Activated CD8-positive, alpha-beta memory T cell treated with anti-CD3 and anti-CD28 coated beads, Interleukin-2, amount 10 ng/mL, durations not matched to agents 7 days and 5 days (primary cell): ENCODE data around the gene ERC2. TPM values are rescaled to one million over a fixed set of nuclear protein-coding genes. Genes with fewer than 3 reads are reported as not detected.

Source experiments
- ATAC-seq: fragments of 150-1000 bp; cut with Tn5 transposase; one replicate; pipeline ENCODE4 v1.10.0; 2021; ENCODE audit warnings: moderate library complexity
- CTCF ChIA-PET: fragments of 350-600 bp; sonication (Branson Sonifier 250); formaldehyde crosslinking; loops from one replicate; lab custom pipeline; 2021; ENCODE audit warnings: antibody characterized with exemption; lab: Charles Lee
- DNase-seq: peaks from one replicate; pipeline ENCODE4 v3.0.0-alpha.2; 2020
- H3K27ac Mint-ChIP-seq: one replicate; pipeline ENCODE4 v1.8.0; 2021; ENCODE audit warnings: mild to moderate bottlenecking, mixed read lengths
- H3K27me3 Mint-ChIP-seq: one replicate; pipeline ENCODE4 v1.8.0; 2021; ENCODE audit warnings: mixed read lengths
- H3K36me3 Mint-ChIP-seq: one replicate; pipeline ENCODE4 v1.8.0; 2021; ENCODE audit warnings: mild to moderate bottlenecking, mixed read lengths
- H3K4me1 Mint-ChIP-seq: one replicate; pipeline ENCODE4 v1.8.0; 2021; ENCODE audit warnings: mixed read lengths
- H3K4me3 Mint-ChIP-seq: one replicate; pipeline ENCODE4 v1.8.0; 2021; ENCODE audit warnings: mild to moderate bottlenecking, moderate library complexity, mixed read lengths
- H3K9me3 Mint-ChIP-seq: one replicate; pipeline ENCODE4 v1.8.0; 2022; ENCODE audit warnings: low read depth, mixed read lengths
- total RNA-seq, 2 experiments: library from RNA; stranded (reverse); gene quantifications; one replicate each; pipeline ENCODE4 v1.2.3, GENCODE V29; 2021

Gene ERC2
- total RNA-seq, 2 experiments from 2014 or later = not detected

DNA sequence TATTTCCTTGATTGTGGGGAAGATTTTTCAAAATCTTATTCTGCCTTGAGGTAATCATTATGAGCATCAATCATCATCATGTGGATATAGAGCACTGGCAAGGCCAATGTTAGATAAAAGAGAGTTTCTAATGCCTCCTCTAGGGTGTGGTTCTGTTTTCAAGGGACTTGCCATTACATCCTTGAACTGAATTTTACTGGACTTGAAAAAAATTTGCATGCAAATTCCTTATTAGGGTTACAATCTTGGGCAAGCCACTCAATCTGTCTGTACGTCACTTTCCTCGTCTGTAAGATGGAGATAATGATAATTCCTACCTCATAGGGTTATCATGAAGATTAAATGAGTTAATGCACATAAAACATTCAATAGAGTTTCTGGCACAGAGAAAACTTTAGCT is 825.0 kb downstream of the ERC2 start:
- DNase-seq = no peak
- H3K4me1 Mint-ChIP-seq = no peaks in the 10 kb centered on the region
- H3K9me3 Mint-ChIP-seq = no peaks in the 10 kb centered on the region
- no peak overlapping the region for H3K4me3 Mint-ChIP-seq
- no peaks in the 10 kb centered on the region for H3K27me3 Mint-ChIP-seq
- ATAC-seq = no peak
- H3K36me3 Mint-ChIP-seq = no peaks in the 10 kb centered on the region
- CTCF ChIA-PET = no interaction called here
- H3K27ac Mint-ChIP-seq = no peak overlapping the region

GRCh38 chr3:55641964-55642363 is 826.3 kb downstream of the ERC2 start:
- no peaks in the 10 kb centered on the region for H3K27me3 Mint-ChIP-seq
- DNase-seq = no peak
- no peak overlapping the region for H3K4me3 Mint-ChIP-seq
- no peak for ATAC-seq
- no peaks in the 10 kb centered on the region for H3K4me1 Mint-ChIP-seq
- H3K36me3 Mint-ChIP-seq = no peaks in the 10 kb centered on the region
- no peak overlapping the region for H3K27ac Mint-ChIP-seq
- CTCF ChIA-PET = no interaction called here
- H3K9me3 Mint-ChIP-seq = no peaks in the 10 kb centered on the region

- Mint-ChIP-seq H3K36me3 (no peaks in the 10 kb centered on the region), H3K4me3 (no peak overlapping the region), H3K27ac (no peak overlapping the region), H3K27me3 (no peaks in the 10 kb centered on the region), H3K4me1 (no peaks in the 10 kb centered on the region), H3K9me3 (no peaks in the 10 kb centered on the region)
- DNase-seq = no peak
- ATAC-seq = no peak
- CTCF ChIA-PET = no interaction called here
These were observed 828.1 kb downstream of the ERC2 start for GRCh38 chr3:55639896-55640765.

DNA sequence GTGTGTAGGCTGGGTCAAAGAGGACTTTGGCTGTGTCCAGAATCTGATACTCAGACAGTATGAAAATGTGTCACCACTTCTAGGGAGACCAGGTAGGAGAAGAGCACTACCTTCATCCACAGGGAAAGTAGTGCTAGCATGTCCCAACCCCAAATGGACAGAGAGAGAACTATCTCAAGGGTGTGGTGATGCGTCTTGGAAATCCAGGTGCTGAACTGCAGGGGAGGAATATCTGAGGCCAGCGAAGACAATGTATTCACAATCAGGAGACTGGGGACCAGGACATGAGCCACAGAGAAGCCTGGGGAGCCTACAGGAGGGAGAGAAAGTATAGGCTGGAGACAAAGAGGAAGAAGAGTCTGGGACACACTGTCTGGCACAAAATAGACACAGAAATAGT is 829.1 kb downstream of the ERC2 start:
- Mint-ChIP-seq H3K36me3 (no peaks in the 10 kb centered on the region), H3K4me1 (no peaks in the 10 kb centered on the region), H3K27ac (no peak overlapping the region), H3K9me3 (no peaks in the 10 kb centered on the region), H3K27me3 (no peaks in the 10 kb centered on the region), H3K4me3 (no peak overlapping the region)
- DNase-seq (no peak), ATAC-seq (no peak)
- CTCF ChIA-PET = no interaction called here

GRCh38 chr3:55637906-55638638 is 830.2 kb downstream of the ERC2 start:
- ATAC-seq (no peak), DNase-seq (no peak)
- no peaks in the 10 kb centered on the region for H3K9me3 Mint-ChIP-seq
- H3K4me1 Mint-ChIP-seq = no peaks in the 10 kb centered on the region
- CTCF ChIA-PET = no interaction called here
- no peak overlapping the region for H3K27ac Mint-ChIP-seq
- H3K27me3 Mint-ChIP-seq = no peaks in the 10 kb centered on the region
- no peak overlapping the region for H3K4me3 Mint-ChIP-seq
- H3K36me3 Mint-ChIP-seq = no peaks in the 10 kb centered on the region

DNA sequence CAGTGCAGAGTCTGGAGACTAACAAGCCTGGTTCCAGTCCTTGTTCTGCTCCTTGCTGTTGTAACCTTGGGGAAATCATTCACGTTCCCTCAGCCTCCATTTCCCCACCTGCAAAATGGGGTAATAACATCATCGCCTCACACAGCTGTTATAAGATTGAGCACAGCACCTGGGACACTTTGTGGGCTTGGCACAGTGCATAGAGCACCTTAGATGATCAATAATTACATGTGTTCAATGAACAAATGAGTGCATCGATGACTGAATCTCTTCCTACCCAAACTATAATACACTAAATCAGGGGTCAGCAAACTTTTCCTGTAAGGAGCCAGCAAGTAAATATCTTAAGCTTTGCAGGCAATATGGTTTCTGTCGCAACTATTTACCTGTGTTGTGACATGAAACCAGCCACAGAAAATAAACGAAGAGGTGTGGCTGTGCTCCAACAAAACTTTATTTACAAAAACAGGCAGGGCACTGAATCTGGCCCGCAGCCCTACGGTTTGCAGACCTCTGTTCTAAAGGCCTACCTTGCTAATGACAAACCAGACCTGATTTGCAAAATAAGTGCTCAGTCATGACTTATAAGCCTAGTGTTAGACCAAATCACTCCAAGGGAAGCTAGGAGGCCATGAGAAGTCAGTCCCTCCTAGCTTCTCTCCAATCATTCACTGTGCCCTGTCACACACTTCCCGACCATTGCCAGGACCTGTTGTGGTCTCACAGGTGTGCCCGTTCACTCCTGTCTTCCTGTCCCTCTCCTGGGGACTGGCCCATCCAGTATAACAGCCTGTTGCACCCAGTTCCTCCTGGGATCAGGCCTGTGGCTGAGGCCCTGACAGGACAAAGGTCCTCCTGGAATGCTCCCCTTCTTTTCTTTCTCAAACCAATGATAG is 831.7 kb downstream of the ERC2 start:
- CTCF ChIA-PET = no interaction called here
- H3K27ac Mint-ChIP-seq = no peak overlapping the region
- no peak for DNase-seq
- ATAC-seq = no peak
- H3K4me1 Mint-ChIP-seq = no peaks in the 10 kb centered on the region
- H3K27me3 Mint-ChIP-seq = no peaks in the 10 kb centered on the region
- H3K4me3 Mint-ChIP-seq = no peak overlapping the region
- no peaks in the 10 kb centered on the region for H3K9me3 Mint-ChIP-seq
- H3K36me3 Mint-ChIP-seq = no peaks in the 10 kb centered on the region

- CTCF ChIA-PET = no interaction called here
- Mint-ChIP-seq H3K27me3 (no peaks in the 10 kb centered on the region), H3K36me3 (no peaks in the 10 kb centered on the region), H3K27ac (no peak overlapping the region), H3K4me1 (no peaks in the 10 kb centered on the region), H3K4me3 (no peak overlapping the region), H3K9me3 (no peaks in the 10 kb centered on the region)
- DNase-seq (no peak), ATAC-seq (no peak)
These were observed 833.9 kb downstream of the ERC2 start for GRCh38 chr3:55634345-55634744.

- Mint-ChIP-seq H3K36me3 (no peaks in the 10 kb centered on the region), H3K27me3 (no peaks in the 10 kb centered on the region), H3K27ac (no peak overlapping the region), H3K4me3 (no peak overlapping the region), H3K9me3 (no peaks in the 10 kb centered on the region), H3K4me1 (no peaks in the 10 kb centered on the region)
- CTCF ChIA-PET = no interaction called here
- DNase-seq (no peak), ATAC-seq (no peak)
These were observed 834.9 kb downstream of the ERC2 start for GRCh38 chr3:55633333-55633732.

GRCh38 chr3:55631766-55632331 is 836.4 kb downstream of the ERC2 start:
- Mint-ChIP-seq H3K27ac (no peak overlapping the region), H3K36me3 (no peaks in the 10 kb centered on the region), H3K27me3 (no peaks in the 10 kb centered on the region), H3K4me3 (no peak overlapping the region), H3K4me1 (no peaks in the 10 kb centered on the region), H3K9me3 (no peaks in the 10 kb centered on the region)
- CTCF ChIA-PET = no interaction called here
- DNase-seq = no peak
- ATAC-seq = no peak

DNA sequence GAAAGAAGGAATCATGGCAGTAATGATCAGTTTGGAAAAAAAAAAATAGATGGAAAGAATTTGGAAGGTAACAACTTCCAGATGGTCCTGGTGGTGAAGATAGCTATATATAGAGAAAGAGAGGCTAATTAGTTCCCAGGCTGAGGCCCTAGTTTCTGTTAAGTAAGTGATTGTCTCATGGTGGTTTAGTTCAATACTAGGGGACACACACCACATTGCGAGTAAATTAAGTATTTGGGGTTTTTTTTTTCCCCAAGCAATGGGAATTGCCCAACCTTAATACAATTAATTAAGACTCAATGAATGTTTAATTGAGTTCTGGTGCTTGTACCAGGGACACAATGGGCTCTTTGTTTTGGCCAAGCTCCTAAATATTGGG is 837.4 kb downstream of the ERC2 start:
- no peak overlapping the region for H3K4me3 Mint-ChIP-seq
- CTCF ChIA-PET = no interaction called here
- H3K27me3 Mint-ChIP-seq = no peaks in the 10 kb centered on the region
- no peaks in the 10 kb centered on the region for H3K36me3 Mint-ChIP-seq
- no peaks in the 10 kb centered on the region for H3K4me1 Mint-ChIP-seq
- H3K27ac Mint-ChIP-seq = no peak overlapping the region
- H3K9me3 Mint-ChIP-seq = no peaks in the 10 kb centered on the region
- ATAC-seq = no peak
- DNase-seq = no peak

DNA sequence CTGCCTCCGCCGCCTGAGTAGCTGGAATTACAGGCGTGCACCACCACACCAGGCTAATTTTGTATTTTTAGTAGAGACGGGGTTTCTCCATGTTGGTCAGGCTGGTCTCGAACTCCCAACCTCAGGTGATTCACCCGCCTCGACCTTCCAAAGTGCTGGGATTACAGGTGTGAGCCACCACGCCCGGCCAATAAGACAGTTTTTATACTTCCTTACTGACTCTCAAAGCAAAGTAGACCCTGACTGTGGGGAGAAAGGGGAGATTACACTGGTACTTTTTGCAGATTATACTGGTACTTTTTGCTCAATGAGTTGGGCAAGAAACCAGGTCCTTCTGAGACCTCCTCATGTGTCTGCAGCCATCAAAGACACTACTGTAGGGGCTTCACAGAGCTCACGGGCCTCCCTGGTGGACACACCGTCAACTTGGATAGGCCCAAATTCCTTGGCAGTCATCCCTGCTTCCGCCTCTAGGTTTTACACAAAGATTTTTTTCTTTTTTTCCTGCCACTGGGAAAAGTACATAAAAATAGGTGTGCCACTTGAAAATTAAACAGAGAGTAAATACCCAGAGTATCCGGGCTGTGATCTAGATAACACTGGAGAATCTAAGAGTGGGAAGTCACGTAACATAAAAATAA is 837.9 kb downstream of the ERC2 start:
- no peak overlapping the region for H3K4me3 Mint-ChIP-seq
- no peak for ATAC-seq
- H3K27ac Mint-ChIP-seq = no peak overlapping the region
- no peaks in the 10 kb centered on the region for H3K27me3 Mint-ChIP-seq
- H3K4me1 Mint-ChIP-seq = no peaks in the 10 kb centered on the region
- DNase-seq = no peak
- CTCF ChIA-PET = no interaction called here
- no peaks in the 10 kb centered on the region for H3K36me3 Mint-ChIP-seq
- no peaks in the 10 kb centered on the region for H3K9me3 Mint-ChIP-seq

DNA sequence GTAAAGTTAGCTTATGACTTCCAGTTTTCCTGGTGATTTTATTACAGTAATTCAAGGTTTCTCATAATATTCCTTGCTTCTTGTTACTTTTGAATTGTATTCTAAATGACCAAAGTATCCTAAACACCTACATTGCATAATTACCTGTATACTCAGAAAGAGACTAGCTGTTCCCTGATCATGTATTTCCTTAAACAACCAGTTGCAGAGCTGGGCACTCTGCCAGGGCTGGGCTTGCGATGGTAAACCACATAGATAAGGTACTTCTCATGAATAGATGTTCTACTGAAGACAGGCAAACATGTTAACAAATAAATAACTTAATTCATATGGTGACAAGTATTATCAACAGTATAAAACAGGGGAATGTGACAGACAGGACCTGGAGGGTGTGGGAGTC is 838.8 kb downstream of the ERC2 start:
- ATAC-seq (no peak), DNase-seq (no peak)
- H3K27me3 Mint-ChIP-seq = no peaks in the 10 kb centered on the region
- H3K4me3 Mint-ChIP-seq = no peak overlapping the region
- CTCF ChIA-PET = no interaction called here
- no peaks in the 10 kb centered on the region for H3K9me3 Mint-ChIP-seq
- H3K4me1 Mint-ChIP-seq = no peaks in the 10 kb centered on the region
- H3K36me3 Mint-ChIP-seq = no peaks in the 10 kb centered on the region
- no peak overlapping the region for H3K27ac Mint-ChIP-seq

DNA sequence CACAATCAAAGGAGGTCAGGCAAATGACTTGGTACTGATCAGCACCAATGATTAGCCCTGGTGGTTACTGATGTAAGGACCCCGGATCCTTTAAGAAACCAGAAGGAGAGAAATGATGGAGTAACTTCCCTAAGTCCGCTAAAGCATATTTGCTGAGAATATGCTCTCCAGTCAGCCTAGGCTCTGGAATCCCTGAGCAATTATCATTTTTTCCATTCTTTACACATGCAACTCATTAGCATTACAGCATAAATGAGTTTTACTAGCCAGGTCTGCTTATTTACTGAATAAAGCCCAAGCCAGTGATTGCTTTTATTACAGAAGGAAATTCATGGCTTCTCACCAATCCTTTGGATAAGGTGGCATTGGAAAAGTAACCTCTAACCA is 842.0 kb downstream of the ERC2 start:
- H3K4me1 Mint-ChIP-seq = no peaks in the 10 kb centered on the region
- H3K27ac Mint-ChIP-seq = no peak overlapping the region
- DNase-seq (no peak), ATAC-seq (no peak)
- H3K36me3 Mint-ChIP-seq = no peaks in the 10 kb centered on the region
- CTCF ChIA-PET = no interaction called here
- no peaks in the 10 kb centered on the region for H3K9me3 Mint-ChIP-seq
- no peaks in the 10 kb centered on the region for H3K27me3 Mint-ChIP-seq
- H3K4me3 Mint-ChIP-seq = no peak overlapping the region
